HepG2 (cell line): ENCODE measurements around the gene PLD1.

Experiments used
- ATF1 ChIP-seq: IDR thresholded peaks from 2 replicates; pipeline ENCODE4 v1.6.1; 2016; ENCODE audit warnings: mild to moderate bottlenecking, control low read depth
- CTCF ChIP-seq: sonication (generic); formaldehyde crosslinking; IDR thresholded peaks from 2 replicates; pipeline ENCODE4 v1.5.0; 2020; ENCODE audit warnings: mild to moderate bottlenecking, missing genetic modification reagents, moderate library complexity
- ZNF530 ChIP-seq: sonication (generic); formaldehyde crosslinking; IDR thresholded peaks from 2 replicates; pipeline ENCODE4 v1.5.0; 2020; ENCODE audit warnings: low read depth, mild to moderate bottlenecking, missing genetic modification reagents
- TF ChIP-seq, protein P1 (sequence below): sonication (generic); formaldehyde crosslinking; IDR thresholded peaks from 2 replicates; pipeline ENCODE4 v1.4.0; 2020; ENCODE audit warnings: missing genetic modification reagents

DNA sequence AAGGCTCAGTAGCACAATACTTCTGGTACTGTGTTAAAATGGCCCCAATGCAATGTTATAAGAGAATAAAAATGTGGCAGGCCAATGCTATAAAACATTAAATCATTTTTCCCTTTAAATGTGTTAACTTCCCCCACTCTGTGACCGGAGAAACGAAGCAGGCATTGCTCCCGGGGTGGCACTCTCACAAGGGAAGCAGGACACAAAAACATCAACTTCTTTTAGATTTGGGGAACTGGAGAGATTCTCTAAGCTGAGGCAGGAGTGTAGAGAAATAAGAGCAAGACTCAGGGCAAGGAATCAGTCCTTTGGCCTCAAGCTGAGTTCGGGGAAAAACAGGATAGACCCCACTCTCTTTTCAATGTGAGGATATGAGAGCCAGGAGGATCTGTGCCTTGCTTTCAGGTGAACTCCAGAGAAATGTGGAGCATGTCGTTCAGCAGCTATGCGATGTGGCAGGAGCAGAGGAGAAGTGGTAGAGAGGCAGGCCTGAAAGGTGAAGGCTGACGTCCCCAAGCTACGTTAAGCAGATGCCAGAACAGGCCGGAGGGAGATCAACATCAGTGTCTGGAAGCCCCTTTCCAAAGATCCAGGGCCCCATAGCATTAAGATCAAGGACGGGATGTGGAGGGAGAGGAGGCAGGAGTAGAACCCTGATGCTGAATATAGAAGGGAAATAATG, 160.2 kb downstream of the PLD1 start:
- no peak for TF ChIP-seq ATF1 (CRISPR knock-in tag)
- no peak for TF ChIP-seq ZNF530
- no peak for TF ChIP-seq CTCF (CRISPR knock-in tag)
- TF ChIP-seq, protein P1, sequence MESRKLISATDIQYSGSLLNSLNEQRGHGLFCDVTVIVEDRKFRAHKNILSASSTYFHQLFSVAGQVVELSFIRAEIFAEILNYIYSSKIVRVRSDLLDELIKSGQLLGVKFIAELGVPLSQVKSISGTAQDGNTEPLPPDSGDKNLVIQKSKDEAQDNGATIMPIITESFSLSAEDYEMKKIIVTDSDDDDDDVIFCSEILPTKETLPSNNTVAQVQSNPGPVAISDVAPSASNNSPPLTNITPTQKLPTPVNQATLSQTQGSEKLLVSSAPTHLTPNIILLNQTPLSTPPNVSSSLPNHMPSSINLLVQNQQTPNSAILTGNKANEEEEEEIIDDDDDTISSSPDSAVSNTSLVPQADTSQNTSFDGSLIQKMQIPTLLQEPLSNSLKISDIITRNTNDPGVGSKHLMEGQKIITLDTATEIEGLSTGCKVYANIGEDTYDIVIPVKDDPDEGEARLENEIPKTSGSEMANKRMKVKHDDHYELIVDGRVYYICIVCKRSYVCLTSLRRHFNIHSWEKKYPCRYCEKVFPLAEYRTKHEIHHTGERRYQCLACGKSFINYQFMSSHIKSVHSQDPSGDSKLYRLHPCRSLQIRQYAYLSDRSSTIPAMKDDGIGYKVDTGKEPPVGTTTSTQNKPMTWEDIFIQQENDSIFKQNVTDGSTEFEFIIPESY (CRISPR knock-in tag), result no peak
